Osteoblast (primary cell): ENCODE data around the gene FBXL7. TPM values are rescaled to one million over a fixed set of nuclear protein-coding genes. Genes with fewer than 3 reads are reported as not detected.

Source experiments
- DNase-seq: peaks from one replicate; pipeline ENCODE4 v3.0.0; 2011; ENCODE audit warnings: low spot score, mixed read lengths; ENCODE audit not compliant: insufficient read length; ENCODE audit errors: missing footprints
- H2AFZ ChIP-seq: 2 replicates; pipeline ENCODE4 v1.6.0; 2011; ENCODE audit warnings: mild to moderate bottlenecking, low read length
- H3K27ac ChIP-seq: 2 replicates; pipeline ENCODE4 v1.5.1; 2011; ENCODE audit warnings: mild to moderate bottlenecking, low read depth, low read length, moderate library complexity
- H3K27me3 ChIP-seq: 2 replicates; pipeline ENCODE4 v1.6.0; 2012; ENCODE audit warnings: mild to moderate bottlenecking, control low read depth, inconsistent platforms, low read length, moderate library complexity; ENCODE audit not compliant: insufficient read depth
- H3K36me3 ChIP-seq: 2 replicates; pipeline ENCODE4 v1.5.1; 2011; ENCODE audit warnings: mild to moderate bottlenecking, low read length, control low read depth, moderate library complexity; ENCODE audit not compliant: insufficient read depth
- H3K4me1 ChIP-seq: 2 replicates; pipeline ENCODE4 v1.5.1; 2011; ENCODE audit warnings: mild to moderate bottlenecking, low read length, control low read depth, moderate library complexity; ENCODE audit not compliant: insufficient read depth
- H3K4me2 ChIP-seq: 2 replicates; pipeline ENCODE4 v1.6.0; 2011; ENCODE audit warnings: mild to moderate bottlenecking, low read length; ENCODE audit not compliant: insufficient read depth
- H3K4me3 ChIP-seq: fragments of 200-600 bp; sonication (generic); 3 replicates; pipeline ENCODE4 v1.5.1; 2012; ENCODE audit warnings: mild to moderate bottlenecking, low read length, inconsistent platforms; ENCODE audit not compliant: insufficient read depth
- H3K79me2 ChIP-seq: 2 replicates; pipeline ENCODE4 v1.6.0; 2012; ENCODE audit warnings: mild to moderate bottlenecking, low read length, control low read depth, inconsistent platforms; ENCODE audit not compliant: insufficient read depth
- H3K9me3 ChIP-seq: 2 replicates; pipeline ENCODE4 v1.5.1; 2011; ENCODE audit warnings: low read depth, low read length, control low read depth
- H4K20me1 ChIP-seq: 2 replicates; pipeline ENCODE4 v1.6.0; 2012; ENCODE audit warnings: mild to moderate bottlenecking, low read length, control low read depth; ENCODE audit not compliant: insufficient read depth
- total RNA-seq: library from RNA; depleted of rRNA; stranded (reverse); fragments of >200 nt; gene quantifications from 2 replicates; pipeline ENCODE4 v1.2.3, GENCODE V29; 2012
- TF ChIP-seq, protein P1 (sequence below): IDR thresholded peaks from 2 replicates; pipeline ENCODE4 v1.5.1; 2011; ENCODE audit warnings: mild to moderate bottlenecking, low read depth, low read length, moderate library complexity; ENCODE audit errors: extremely low read depth

FBXL7 gene
- total RNA-seq, 1 donor: 13.4 TPM

DNA sequence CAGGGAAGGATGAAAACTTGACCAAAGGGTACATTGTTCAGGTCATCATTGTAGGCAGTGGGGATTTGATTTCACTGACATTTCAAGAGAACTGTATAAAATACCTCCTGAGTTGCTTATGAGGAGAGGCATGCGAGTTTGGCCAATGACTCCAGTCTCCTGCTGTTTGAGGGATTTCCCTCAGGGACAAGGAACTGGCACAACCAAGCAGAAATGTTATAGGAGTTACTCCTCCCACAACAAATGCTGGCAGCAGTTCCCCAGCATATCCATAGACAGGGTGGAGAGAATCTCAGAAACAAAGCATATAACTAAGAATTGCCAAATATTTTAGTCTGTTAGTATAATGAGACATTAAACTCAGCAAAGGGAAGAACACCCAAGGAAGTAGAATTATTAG, 47.2 kb upstream of the FBXL7 start:
- H3K27ac ChIP-seq: no peak overlapping the region
- no peak overlapping the region for H3K4me3 ChIP-seq
- no peaks in the 10 kb centered on the region for H3K79me2 ChIP-seq
- peaks cover 3% of the 10 kb centered on the region for H4K20me1 ChIP-seq
- H3K4me1 ChIP-seq: no peaks in the 10 kb centered on the region
- H3K9me3 ChIP-seq: no peaks in the 10 kb centered on the region
- H2AFZ ChIP-seq: no peak overlapping the region
- TF ChIP-seq, protein P1, sequence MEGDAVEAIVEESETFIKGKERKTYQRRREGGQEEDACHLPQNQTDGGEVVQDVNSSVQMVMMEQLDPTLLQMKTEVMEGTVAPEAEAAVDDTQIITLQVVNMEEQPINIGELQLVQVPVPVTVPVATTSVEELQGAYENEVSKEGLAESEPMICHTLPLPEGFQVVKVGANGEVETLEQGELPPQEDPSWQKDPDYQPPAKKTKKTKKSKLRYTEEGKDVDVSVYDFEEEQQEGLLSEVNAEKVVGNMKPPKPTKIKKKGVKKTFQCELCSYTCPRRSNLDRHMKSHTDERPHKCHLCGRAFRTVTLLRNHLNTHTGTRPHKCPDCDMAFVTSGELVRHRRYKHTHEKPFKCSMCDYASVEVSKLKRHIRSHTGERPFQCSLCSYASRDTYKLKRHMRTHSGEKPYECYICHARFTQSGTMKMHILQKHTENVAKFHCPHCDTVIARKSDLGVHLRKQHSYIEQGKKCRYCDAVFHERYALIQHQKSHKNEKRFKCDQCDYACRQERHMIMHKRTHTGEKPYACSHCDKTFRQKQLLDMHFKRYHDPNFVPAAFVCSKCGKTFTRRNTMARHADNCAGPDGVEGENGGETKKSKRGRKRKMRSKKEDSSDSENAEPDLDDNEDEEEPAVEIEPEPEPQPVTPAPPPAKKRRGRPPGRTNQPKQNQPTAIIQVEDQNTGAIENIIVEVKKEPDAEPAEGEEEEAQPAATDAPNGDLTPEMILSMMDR: no peak
- no peak overlapping the region for H3K4me2 ChIP-seq
- H3K36me3 ChIP-seq: no peaks in the 10 kb centered on the region
- no peak for DNase-seq
- H3K27me3 ChIP-seq: no peaks in the 10 kb centered on the region

DNA sequence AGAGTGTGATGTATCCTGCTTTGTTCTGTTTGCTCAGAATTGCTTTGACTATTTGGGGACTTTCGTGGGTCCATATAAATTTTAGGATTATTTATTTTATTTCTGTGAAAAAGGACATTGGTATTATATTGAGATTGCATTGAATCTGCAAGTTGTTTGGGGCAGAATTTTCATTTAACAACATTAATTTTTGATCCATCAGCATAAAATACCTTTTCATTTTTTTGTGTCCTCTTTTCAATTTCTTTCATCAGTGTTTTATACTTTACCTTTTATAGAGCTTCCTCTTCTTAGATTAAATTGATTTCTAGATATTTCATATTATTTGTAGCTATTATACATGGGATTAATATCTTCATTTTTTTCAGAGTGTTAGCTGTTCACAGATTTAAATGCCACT, 40.8 kb upstream of the FBXL7 start:
- TF ChIP-seq, protein P1: no peak

DNA sequence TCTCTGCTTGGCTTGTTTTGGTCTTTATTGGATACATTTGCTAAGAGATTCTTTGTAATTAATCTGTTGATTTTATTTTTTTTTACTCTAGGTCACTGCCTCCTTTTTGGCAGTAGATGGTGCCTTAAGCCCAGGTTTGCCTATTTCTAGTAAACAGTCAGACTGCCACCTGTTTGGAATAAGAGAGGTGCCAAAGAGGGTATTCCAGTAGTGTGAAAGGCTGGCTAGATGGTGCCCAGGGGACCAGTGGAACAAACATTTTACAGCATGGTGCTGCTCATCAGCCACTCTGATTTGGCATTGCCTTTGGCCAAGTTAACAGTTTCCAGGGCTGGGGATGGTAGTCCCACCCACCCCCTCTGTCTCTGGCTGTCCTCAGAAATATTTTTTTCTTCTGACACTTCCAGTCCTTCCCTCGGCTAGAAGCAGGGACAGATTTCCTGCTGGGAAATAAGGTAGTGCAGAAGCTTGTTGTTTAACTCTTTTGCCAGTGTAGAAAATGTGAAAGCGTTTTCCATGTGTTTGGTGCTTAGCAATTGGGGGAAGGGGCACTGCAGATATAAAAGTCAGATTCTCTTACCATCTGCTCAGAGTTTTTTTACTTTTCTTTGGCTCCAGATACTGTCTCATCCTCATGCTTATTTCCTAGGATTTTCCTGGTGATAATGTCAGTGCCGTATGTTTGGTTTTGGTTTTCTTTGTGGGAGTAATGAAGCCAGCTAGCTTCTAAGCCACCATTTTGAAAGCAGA, 36.6 kb upstream of the FBXL7 start:
- no peaks in the 10 kb centered on the region for H4K20me1 ChIP-seq
- no peak overlapping the region for H3K4me2 ChIP-seq
- no peaks in the 10 kb centered on the region for H3K79me2 ChIP-seq
- H3K4me3 ChIP-seq: no peak overlapping the region
- peaks cover 11% of the 10 kb centered on the region for H3K27me3 ChIP-seq
- H2AFZ ChIP-seq: no peak overlapping the region
- H3K4me1 ChIP-seq: no peaks in the 10 kb centered on the region
- TF ChIP-seq, protein P1: peak; percentile 58
- H3K36me3 ChIP-seq: no peaks in the 10 kb centered on the region
- no peak for DNase-seq
- H3K27ac ChIP-seq: no peak overlapping the region
- no peaks in the 10 kb centered on the region for H3K9me3 ChIP-seq

More for the DNA sequence above, 40.8 kb upstream of the FBXL7 start:
- Histone ChIP-seq H3K4me1 (no peaks in the 10 kb centered on the region), H3K9me3 (no peaks in the 10 kb centered on the region), H3K27ac (no peak overlapping the region), H3K79me2 (no peaks in the 10 kb centered on the region), H3K4me3 (no peak overlapping the region), H4K20me1 (no peaks in the 10 kb centered on the region), H2AFZ (no peak overlapping the region), H3K27me3 (no peaks in the 10 kb centered on the region), H3K36me3 (no peaks in the 10 kb centered on the region), H3K4me2 (no peak overlapping the region)
- no peak for DNase-seq

DNA sequence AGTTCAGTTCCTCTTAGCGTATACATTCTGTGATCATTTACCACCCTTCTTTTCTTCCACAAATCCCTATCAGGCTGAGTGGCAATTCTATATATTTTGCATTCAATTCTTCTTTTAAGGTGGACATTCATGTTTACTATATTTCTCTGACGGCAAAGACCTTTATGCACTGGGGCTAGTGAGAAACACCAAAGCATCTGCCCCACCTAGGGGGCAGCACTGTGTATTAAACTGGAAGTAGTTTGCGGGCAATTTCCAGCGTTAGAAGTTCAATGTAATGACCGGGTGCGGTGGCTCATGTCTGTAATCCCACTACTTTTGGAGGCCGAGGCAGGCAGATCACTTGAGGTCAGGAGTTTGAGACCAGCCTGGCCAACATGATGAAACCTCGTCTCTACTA, 27.9 kb upstream of the FBXL7 start:
- Histone ChIP-seq H4K20me1 (no peaks in the 10 kb centered on the region), H3K4me2 (no peak overlapping the region), H3K27me3 (peaks cover 12% of the 10 kb centered on the region), H3K4me1 (no peaks in the 10 kb centered on the region), H3K36me3 (no peaks in the 10 kb centered on the region), H3K9me3 (no peaks in the 10 kb centered on the region), H3K4me3 (no peak overlapping the region), H2AFZ (no peak overlapping the region), H3K79me2 (no peaks in the 10 kb centered on the region), H3K27ac (no peak overlapping the region)
- no peak for DNase-seq
- TF ChIP-seq, protein P1: no peak
